HEK293 (cell line): ENCODE data around the gene OGFOD3.

Experiments
- CTCF ChIA-PET: fragments of 350-600 bp; formaldehyde crosslinking; extraction: SDS; loops from one replicate; lab custom pipeline; 2021; ENCODE audit warnings: antibody characterized with exemption; lab: Yijun Ruan, JAX
- POLR2A ChIA-PET: fragments of 300-600 bp; formaldehyde crosslinking; extraction: SDS; loops from one replicate; lab custom pipeline; 2020; ENCODE audit warnings: antibody characterized with exemption, inconsistent platforms; lab: Yijun Ruan, JAX
- H3K27ac ChIP-seq: fragments of 200-500 bp; sonication (Bioruptor generic); 2 replicates; pipeline ENCODE4 v1.5.1; 2014; ENCODE audit warnings: low read depth, low read length, control low read depth, inconsistent platforms; ENCODE audit errors: extremely low read depth
- H3K36me3 ChIP-seq, 2 experiments: fragments of 200-500 bp in 1 of 2; sonication (Bioruptor generic) in 1 of 2; 1 replicate in 1 of 2; 2 replicates in 1 of 2; pipeline ENCODE4 v1.5.1; 2014 to 2017; ENCODE audit warnings: inconsistent platforms in 2 of 2, low read length in 2 of 2; ENCODE audit not compliant: control insufficient read depth in 2 of 2, insufficient read depth in 1 of 2
- H3K4me1 ChIP-seq: fragments of 200-500 bp; sonication (Bioruptor generic); 2 replicates; pipeline ENCODE4 v1.5.1; 2014; ENCODE audit warnings: mild to moderate bottlenecking, low read length, inconsistent platforms; ENCODE audit not compliant: control insufficient read depth, insufficient read depth
- H3K4me3 ChIP-seq: 2 replicates; pipeline ENCODE4 v1.5.1; 2011; ENCODE audit warnings: low read depth, mild to moderate bottlenecking, control low read depth, low read length, moderate library complexity
- H3K9me3 ChIP-seq: fragments of 200-500 bp; sonication (Bioruptor generic); 2 replicates; pipeline ENCODE4 v1.5.1; 2014; ENCODE audit warnings: low read depth, low read length, inconsistent platforms; ENCODE audit not compliant: control insufficient read depth, insufficient read depth
- GLIS1 ChIP-seq: fragments of 450-650 bp; formaldehyde crosslinking; IDR thresholded peaks from 2 replicates; pipeline ENCODE4 v1.5.1; 2016; ENCODE audit warnings: missing biosample characterization, missing genetic modification characterization
- GLIS2 ChIP-seq: fragments of 450-650 bp; formaldehyde crosslinking; IDR thresholded peaks from 2 replicates; pipeline ENCODE4 v1.5.1; 2016; ENCODE audit warnings: missing biosample characterization, missing genetic modification characterization
- HOXD13 ChIP-seq: sonication (generic); formaldehyde crosslinking; IDR thresholded peaks from 2 replicates; pipeline ENCODE4 v1.8.0; 2022; ENCODE audit warnings: missing genetic modification reagents, borderline replicate concordance
- KLF1 ChIP-seq: fragments of 450-650 bp; formaldehyde crosslinking; IDR thresholded peaks from 2 replicates; pipeline ENCODE4 v1.5.1; 2016; ENCODE audit warnings: missing biosample characterization, missing genetic modification characterization
- SCRT1 ChIP-seq: fragments of 450-650 bp; formaldehyde crosslinking; IDR thresholded peaks from 2 replicates; pipeline ENCODE4 v1.5.1; 2016; ENCODE audit warnings: missing biosample characterization, missing genetic modification characterization, borderline replicate concordance
- SCRT2 ChIP-seq: fragments of 450-650 bp; formaldehyde crosslinking; IDR thresholded peaks from 2 replicates; pipeline ENCODE4 v1.5.1; 2016; ENCODE audit warnings: missing biosample characterization, missing genetic modification characterization
- SP2 ChIP-seq: fragments of 450-650 bp; formaldehyde crosslinking; IDR thresholded peaks from 2 replicates; pipeline ENCODE4 v1.5.1; 2016; ENCODE audit warnings: missing biosample characterization, missing genetic modification characterization
- ZIC2 ChIP-seq: fragments of 450-650 bp; formaldehyde crosslinking; IDR thresholded peaks from 2 replicates; pipeline ENCODE4 v1.5.1; 2016; ENCODE audit warnings: missing biosample characterization, missing genetic modification characterization
- ZNF138 ChIP-seq: fragments of 450-650 bp; formaldehyde crosslinking; IDR thresholded peaks from 2 replicates; pipeline ENCODE4 v1.5.1; 2016; ENCODE audit warnings: missing biosample characterization, missing genetic modification characterization, borderline replicate concordance
- ZNF157 ChIP-seq: fragments of 450-650 bp; formaldehyde crosslinking; IDR thresholded peaks from 2 replicates; pipeline ENCODE4 v1.5.1; 2016; ENCODE audit warnings: missing biosample characterization, missing genetic modification characterization
- ZNF16 ChIP-seq: fragments of 450-650 bp; formaldehyde crosslinking; IDR thresholded peaks from 2 replicates; pipeline ENCODE4 v1.5.1; 2016; ENCODE audit warnings: low read depth, missing biosample characterization, missing genetic modification characterization
- ZNF19 ChIP-seq: fragments of 450-650 bp; formaldehyde crosslinking; IDR thresholded peaks from 2 replicates; pipeline ENCODE4; 2016; ENCODE audit warnings: missing biosample characterization, missing genetic modification characterization, low read depth
- ZNF354C ChIP-seq: fragments of 450-650 bp; formaldehyde crosslinking; IDR thresholded peaks from 2 replicates; pipeline ENCODE4 v1.5.1; 2016; ENCODE audit warnings: missing biosample characterization, missing genetic modification characterization, low read depth, borderline replicate concordance
- ZNF366 ChIP-seq: fragments of 450-650 bp; formaldehyde crosslinking; conservative IDR thresholded peaks from 2 replicates; pipeline ENCODE4 v1.5.1; 2016; ENCODE audit warnings: missing biosample characterization, missing genetic modification characterization
- ZNF510 ChIP-seq: fragments of 450-650 bp; formaldehyde crosslinking; IDR thresholded peaks from 2 replicates; pipeline ENCODE4 v1.5.1; 2018; ENCODE audit warnings: mild to moderate bottlenecking, missing genetic modification characterization, missing biosample characterization; ENCODE audit not compliant: insufficient replicate concordance
- ZNF544 ChIP-seq: fragments of 450-650 bp; formaldehyde crosslinking; IDR thresholded peaks from 2 replicates; pipeline ENCODE4 v1.5.0; 2017; ENCODE audit warnings: missing biosample characterization, missing genetic modification characterization
- ZNF548 ChIP-seq: fragments of 450-650 bp; formaldehyde crosslinking; IDR thresholded peaks from 2 replicates; pipeline ENCODE4 v1.5.1; 2016; ENCODE audit warnings: missing biosample characterization, missing genetic modification characterization
- ZNF658 ChIP-seq: fragments of 450-650 bp; formaldehyde crosslinking; IDR thresholded peaks from 2 replicates; pipeline ENCODE4; 2016; ENCODE audit warnings: missing biosample characterization, missing genetic modification characterization
- ZNF791 ChIP-seq: fragments of 450-650 bp; formaldehyde crosslinking; IDR thresholded peaks from 2 replicates; pipeline ENCODE4 v1.5.1; 2016; ENCODE audit warnings: missing biosample characterization, missing genetic modification characterization
- TF ChIP-seq, protein P1 (sequence below): sonication (generic); formaldehyde crosslinking; IDR thresholded peaks from 2 replicates; pipeline ENCODE4 v1.8.1; 2022; ENCODE audit warnings: mild to moderate bottlenecking, moderate library complexity, missing genetic modification reagents

OGFOD3 gene

DNA sequence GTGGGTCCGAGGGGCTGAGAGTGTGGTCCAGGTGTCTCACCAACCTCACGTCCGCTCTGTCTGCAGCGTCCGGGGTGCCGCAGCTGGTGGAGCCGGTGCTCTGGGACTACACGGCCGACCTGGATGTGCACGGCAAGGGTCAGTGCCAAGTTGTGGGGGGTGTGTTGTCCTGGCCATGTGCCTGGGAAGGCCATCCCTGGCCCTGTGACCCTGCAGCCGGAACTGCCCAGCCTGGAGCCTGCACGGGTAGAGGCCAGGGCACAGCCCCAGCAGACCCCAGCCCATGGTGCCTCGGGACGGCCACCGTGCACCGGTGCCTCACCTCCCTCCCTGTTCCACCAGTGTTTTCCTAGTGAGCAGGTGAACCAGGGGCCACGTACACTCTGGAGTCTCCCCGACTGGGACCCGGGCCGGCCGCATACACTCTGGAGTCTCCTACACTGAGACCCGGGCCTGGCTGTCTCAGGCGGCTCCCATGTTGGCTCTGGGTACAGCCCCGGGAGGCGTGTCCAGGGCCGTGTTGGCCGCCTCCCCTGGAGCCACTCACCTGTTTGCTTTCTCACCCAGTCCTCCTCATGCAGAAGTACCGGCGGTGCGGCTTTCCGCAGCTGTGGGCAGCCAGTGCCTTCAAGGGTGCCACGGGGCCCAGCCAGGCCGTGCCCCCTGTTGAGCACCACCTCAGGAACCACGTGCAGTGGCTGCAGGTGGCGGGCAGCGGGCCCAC lies 18.4 kb upstream of the OGFOD3 start:
- Histone ChIP-seq H3K9me3 (no peaks in the 10 kb centered on the region), H3K4me1 (no peaks in the 10 kb centered on the region), H3K4me3 (no peak overlapping the region), H3K36me3 (peaks cover 0 to 32% of the 10 kb centered on the region in 2 experiments; a peak in 2 of 3 replicates), H3K27ac (no peak overlapping the region)
- TF ChIP-seq ZNF510 (tag by site-specific recombination), result no peak
- no peak for TF ChIP-seq HOXD13 (CRISPR knock-in tag)
- TF ChIP-seq ZNF354C (tag by site-specific recombination), result no peak
- no peak for TF ChIP-seq ZNF16
- no peak for TF ChIP-seq ZNF19 (tag by site-specific recombination)
- TF ChIP-seq SCRT2 (tag by site-specific recombination), result 0 out of 2 replicates have a peak, but pooled peaks have one; percentile 35
- no peak for TF ChIP-seq GLIS1 (tag by site-specific recombination)
- no peak for TF ChIP-seq ZNF366 (tag by site-specific recombination)
- TF ChIP-seq SP2 (tag by site-specific recombination), result no peak
- no peak for TF ChIP-seq ZNF544 (tag by site-specific recombination)
- TF ChIP-seq SCRT1 (tag by site-specific recombination), result 0 out of 2 replicates have a peak, but pooled peaks have one; percentile 33
- no peak for TF ChIP-seq ZNF658 (tag by site-specific recombination)
- no peak for TF ChIP-seq KLF1 (tag by site-specific recombination)
- POLR2A ChIA-PET, result no interaction called here
- CTCF ChIA-PET, result no interaction called here

DNA sequence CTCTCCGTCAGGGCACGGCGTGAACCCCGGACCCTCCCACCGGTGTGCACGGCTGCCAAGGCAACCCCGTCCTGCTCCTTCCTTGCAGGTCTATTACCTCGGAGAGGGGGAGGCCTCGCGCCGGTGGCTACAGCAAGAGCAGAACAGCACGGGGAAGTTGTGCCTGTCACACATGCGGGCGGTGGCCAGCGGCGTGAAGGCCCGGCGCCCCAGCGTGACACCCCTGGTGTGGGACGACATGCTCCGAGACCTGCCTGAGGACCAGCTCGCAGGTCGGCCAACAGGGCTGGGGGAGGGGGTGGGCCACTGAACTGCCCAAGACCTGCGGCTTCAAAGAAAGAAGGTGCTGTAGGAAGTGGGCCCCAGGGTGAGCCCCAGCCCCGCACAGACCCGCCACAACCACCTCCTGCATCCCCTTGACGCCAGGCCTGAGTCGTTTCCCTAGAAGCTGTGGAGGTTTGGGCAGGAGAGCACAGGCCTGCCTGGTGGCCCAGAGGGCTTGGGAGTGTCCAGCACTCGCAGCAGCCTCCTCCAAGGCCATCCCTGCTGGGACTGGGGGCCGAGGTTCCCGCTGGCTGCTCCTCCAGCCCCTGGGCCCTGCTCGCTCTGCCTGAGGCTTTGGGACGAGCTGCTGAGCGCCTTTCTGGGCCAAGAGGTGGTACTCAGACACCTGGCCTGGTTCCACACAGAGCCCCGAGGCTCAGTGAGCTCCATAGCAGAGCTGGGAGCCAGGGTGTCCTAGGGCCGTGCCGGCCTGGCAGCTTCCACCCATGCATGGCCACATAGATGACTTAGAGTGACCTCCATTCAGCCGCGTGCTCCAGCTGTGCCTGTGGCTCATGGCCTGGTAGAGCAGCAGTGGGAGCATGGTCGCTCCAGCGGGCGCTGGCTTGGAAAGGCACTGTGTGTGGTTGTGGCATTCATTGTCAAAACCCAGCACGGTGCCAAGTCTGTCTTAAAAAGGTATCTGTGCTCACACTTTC lies 17.5 kb upstream of the OGFOD3 start:
- H3K27ac ChIP-seq, result no peak overlapping the region
- POLR2A ChIA-PET, result no interaction called here
- CTCF ChIA-PET, result no interaction called here

DNA sequence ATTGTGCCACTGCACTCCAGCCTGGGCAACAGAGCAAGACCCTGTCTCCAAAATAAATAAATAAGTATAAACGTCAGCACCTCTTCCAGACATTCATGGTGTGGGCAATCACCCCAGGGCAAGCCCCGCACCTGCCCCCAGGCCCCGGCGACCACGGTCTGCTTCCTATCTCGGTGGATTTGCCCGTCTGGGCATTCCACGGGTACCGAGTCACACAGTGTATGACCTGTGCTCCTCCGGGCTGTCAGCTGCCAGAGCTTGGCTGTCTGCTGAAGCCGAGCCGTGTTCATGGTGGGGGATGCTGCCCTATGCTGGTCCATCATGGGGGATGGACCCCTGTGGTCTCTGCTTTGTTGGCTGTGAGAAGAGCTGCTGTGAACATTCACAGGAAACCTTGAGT lies 16.7 kb upstream of the OGFOD3 start:
- Histone ChIP-seq H3K36me3 (peaks cover 4 to 32% of the 10 kb centered on the region in 2 experiments; a peak in 2 of 3 replicates), H3K27ac (no peak overlapping the region), H3K9me3 (no peaks in the 10 kb centered on the region), H3K4me3 (no peak overlapping the region), H3K4me1 (no peaks in the 10 kb centered on the region)
- POLR2A ChIA-PET, result no interaction called here
- TF ChIP-seq GLIS1 (tag by site-specific recombination) (peak; percentile 39; the same call in 1 of the 2 replicates), ZIC2 (tag by site-specific recombination) (peak; percentile 37; the same call in 1 of the 2 replicates), ZNF19 (tag by site-specific recombination) (no peak), GLIS2 (tag by site-specific recombination) (peak; percentile 23; the same call in 1 of the 2 replicates)
- CTCF ChIA-PET, result interaction anchor here (0.6 kb wide), 1 partner anchor 414 kb away, joined by 5 read pairs; no protein-coding TSS in a partner anchor

More for the DNA sequence above, 17.5 kb upstream of the OGFOD3 start:
- Histone ChIP-seq H3K4me1 (no peaks in the 10 kb centered on the region), H3K4me3 (no peak overlapping the region), H3K36me3 (peaks cover 3 to 32% of the 10 kb centered on the region in 2 experiments; a peak in 2 of 3 replicates), H3K9me3 (no peaks in the 10 kb centered on the region)
- TF ChIP-seq ZNF157 (tag by site-specific recombination) (no peak), ZNF138 (no peak), ZNF548 (tag by site-specific recombination) (no peak), ZNF791 (tag by site-specific recombination) (no peak)
- TF ChIP-seq, protein P1, sequence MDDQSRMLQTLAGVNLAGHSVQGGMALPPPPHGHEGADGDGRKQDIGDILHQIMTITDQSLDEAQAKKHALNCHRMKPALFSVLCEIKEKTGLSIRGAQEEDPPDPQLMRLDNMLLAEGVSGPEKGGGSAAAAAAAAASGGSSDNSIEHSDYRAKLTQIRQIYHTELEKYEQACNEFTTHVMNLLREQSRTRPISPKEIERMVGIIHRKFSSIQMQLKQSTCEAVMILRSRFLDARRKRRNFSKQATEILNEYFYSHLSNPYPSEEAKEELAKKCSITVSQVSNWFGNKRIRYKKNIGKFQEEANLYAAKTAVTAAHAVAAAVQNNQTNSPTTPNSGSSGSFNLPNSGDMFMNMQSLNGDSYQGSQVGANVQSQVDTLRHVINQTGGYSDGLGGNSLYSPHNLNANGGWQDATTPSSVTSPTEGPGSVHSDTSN, result no peak
